Measurements from ENCODE around the gene FILIP1.
"Not testable (repeated sequence)": the region's sequence is repeated elsewhere in the genome, so short reads cannot be mapped to it uniquely, and the experiment has no call there.

The FILIP1 gene

GRCh38 chr6:75444899-75445298 lies 48.7 kb downstream of the FILIP1 start:
- no peak for DNase-seq (ENCODE audit: low read depth)

GRCh38 chr6:75441883-75442282 lies 51.7 kb downstream of the FILIP1 start:
- DNase-seq (ENCODE audit: low read depth); H3K4me3 ChIP-seq (ENCODE audit: low read depth, low read length): not testable (repeated sequence)

More at GRCh38 chr6:75444899-75445298, 48.7 kb downstream of the FILIP1 start:
- no peak for TF ChIP-seq CTCF (IDR thresholded peaks at IDR 0.05; ENCODE audit: low read depth, low read length, missing control alignments)
- no peak overlapping the region for H3K4me3 ChIP-seq (ENCODE audit: low read depth, low read length)

GRCh38 chr6:75441479-75441878 lies 52.1 kb downstream of the FILIP1 start:
- DNase-seq (ENCODE audit: low read depth); H3K4me3 ChIP-seq (ENCODE audit: low read depth, low read length): not testable (repeated sequence)

GRCh38 chr6:75438442-75439116 lies 55.0 kb downstream of the FILIP1 start:
- no peak for DNase-seq (ENCODE audit: low read depth)
- TF ChIP-seq CTCF (IDR thresholded peaks at IDR 0.05; ENCODE audit: low read depth, low read length, missing control alignments): no peak
- no peak overlapping the region for H3K4me3 ChIP-seq (ENCODE audit: low read depth, low read length)

GRCh38 chr6:75438013-75438431 lies 55.6 kb downstream of the FILIP1 start:
- DNase-seq (ENCODE audit: low read depth): no peak
- TF ChIP-seq CTCF (IDR thresholded peaks at IDR 0.05; ENCODE audit: low read depth, low read length, missing control alignments): no peak
- H3K4me3 ChIP-seq (ENCODE audit: low read depth, low read length): no peak overlapping the region

GRCh38 chr6:75437421-75437891 lies 56.1 kb downstream of the FILIP1 start:
- DNase-seq (ENCODE audit: low read depth): no peak
- TF ChIP-seq CTCF (IDR thresholded peaks at IDR 0.05; ENCODE audit: low read depth, low read length, missing control alignments): no peak
- no peak overlapping the region for H3K4me3 ChIP-seq (ENCODE audit: low read depth, low read length)

GRCh38 chr6:75436869-75437268 lies 56.7 kb downstream of the FILIP1 start:
- no peak for DNase-seq (ENCODE audit: low read depth)

GRCh38 chr6:75432809-75433208 lies 60.8 kb downstream of the FILIP1 start:
- not testable (repeated sequence) for H3K4me3 ChIP-seq (ENCODE audit: low read depth, low read length); DNase-seq (ENCODE audit: low read depth)

More at GRCh38 chr6:75436869-75437268, 56.7 kb downstream of the FILIP1 start:
- no peak for TF ChIP-seq CTCF (IDR thresholded peaks at IDR 0.05; ENCODE audit: low read depth, low read length, missing control alignments)
- H3K4me3 ChIP-seq (ENCODE audit: low read depth, low read length): no peak overlapping the region

Data from GM12864 (cell line).